Gastroesophageal sphincter (tissue), 4 donors: ENCODE results near the gene TCEANC2. TPM values are rescaled to one million over a fixed set of nuclear protein-coding genes. Genes with fewer than 3 reads are reported as not detected.

Experiments used
- ATAC-seq: fragments of 150-250 bp; one replicate; pipeline ENCODE4 v1.9.1; 2016; ENCODE audit warnings: mild to moderate bottlenecking, moderate library complexity
- H3K27ac ChIP-seq, 4 donors: fragments of 200-600 bp; sonication (generic) in 3 of 4; 1 replicate in 3 of 4; 2 replicates in 1 of 4; pipeline ENCODE4 v1.5.1; 2016 to 2019
- H3K27me3 ChIP-seq: fragments of 200-600 bp; sonication (generic); one replicate; pipeline ENCODE4 v1.5.1; 2019
- H3K36me3 ChIP-seq, 2 donors: fragments of 200-600 bp; sonication (generic); one replicate each; pipeline ENCODE4 v1.5.1; 2019; ENCODE audit warnings: control low read depth in 1 of 2
- H3K4me1 ChIP-seq, 3 donors: fragments of 200-600 bp; sonication (generic); 1 replicate in 2 of 3; 2 replicates in 1 of 3; pipeline ENCODE4 v1.5.1; 2016 to 2019; ENCODE audit warnings: control low read depth in 2 of 3
- H3K4me3 ChIP-seq, 2 donors: fragments of 200-600 bp; sonication (generic); one replicate each; pipeline ENCODE4 v1.5.1; 2019; ENCODE audit warnings: mild to moderate bottlenecking in 1 of 2, moderate library complexity in 1 of 2
- H3K9me3 ChIP-seq, 3 donors: fragments of 200-600 bp; sonication (generic); one replicate each; pipeline ENCODE4 v1.5.1; 2017 to 2019; ENCODE audit warnings: control low read depth in 2 of 3
- EP300 ChIP-seq: sonication (generic); formaldehyde crosslinking; IDR thresholded peaks from one replicate; pipeline ENCODE4 v1.6.1; 2017; ENCODE audit warnings: antibody characterized with exemption, mild to moderate bottlenecking
- POLR2A ChIP-seq, 2 donors: fragments of 450-650 bp; IDR thresholded peaks; one replicate each; pipeline ENCODE4 v1.6.1; 2017; ENCODE audit warnings: antibody characterized with exemption in 2 of 2, mild to moderate bottlenecking in 2 of 2, moderate library complexity in 1 of 2
- POLR2AphosphoS5 ChIP-seq: sonication (generic); formaldehyde crosslinking; IDR thresholded peaks from one replicate; pipeline ENCODE4 v1.6.1; 2017; ENCODE audit warnings: antibody characterized with exemption
- WGBS, 2 donors: methylation state at CpG; one replicate each; pipeline ENCODE4 v1.1.5; 2018; ENCODE audit warnings: low coverage in 1 of 2; 5-methylcytosine and 5-hydroxymethylcytosine counted together
- total RNA-seq, 4 donors: library from RNA; depleted of rRNA; stranded (reverse); fragments of >200 nt; gene quantifications; one replicate each; pipeline ENCODE4 v1.1.0, GENCODE V29; 2016
- TF ChIP-seq, protein P1 (sequence below), 4 experiments: fragments of 200-600 bp in 2 of 4; fragments of 450-650 bp in 2 of 4; sonication (generic) in 1 of 4; IDR thresholded peaks; one replicate each; pipeline ENCODE4 v1.5.1; 2017 to 2019; ENCODE audit warnings: antibody characterized with exemption in 4 of 4, mild to moderate bottlenecking in 2 of 4, moderate library complexity in 2 of 4

TCEANC2 gene
- total RNA-seq, 4 donors from 2014 or later = 3.6 to 10.2 (median 9.1) TPM

DNA sequence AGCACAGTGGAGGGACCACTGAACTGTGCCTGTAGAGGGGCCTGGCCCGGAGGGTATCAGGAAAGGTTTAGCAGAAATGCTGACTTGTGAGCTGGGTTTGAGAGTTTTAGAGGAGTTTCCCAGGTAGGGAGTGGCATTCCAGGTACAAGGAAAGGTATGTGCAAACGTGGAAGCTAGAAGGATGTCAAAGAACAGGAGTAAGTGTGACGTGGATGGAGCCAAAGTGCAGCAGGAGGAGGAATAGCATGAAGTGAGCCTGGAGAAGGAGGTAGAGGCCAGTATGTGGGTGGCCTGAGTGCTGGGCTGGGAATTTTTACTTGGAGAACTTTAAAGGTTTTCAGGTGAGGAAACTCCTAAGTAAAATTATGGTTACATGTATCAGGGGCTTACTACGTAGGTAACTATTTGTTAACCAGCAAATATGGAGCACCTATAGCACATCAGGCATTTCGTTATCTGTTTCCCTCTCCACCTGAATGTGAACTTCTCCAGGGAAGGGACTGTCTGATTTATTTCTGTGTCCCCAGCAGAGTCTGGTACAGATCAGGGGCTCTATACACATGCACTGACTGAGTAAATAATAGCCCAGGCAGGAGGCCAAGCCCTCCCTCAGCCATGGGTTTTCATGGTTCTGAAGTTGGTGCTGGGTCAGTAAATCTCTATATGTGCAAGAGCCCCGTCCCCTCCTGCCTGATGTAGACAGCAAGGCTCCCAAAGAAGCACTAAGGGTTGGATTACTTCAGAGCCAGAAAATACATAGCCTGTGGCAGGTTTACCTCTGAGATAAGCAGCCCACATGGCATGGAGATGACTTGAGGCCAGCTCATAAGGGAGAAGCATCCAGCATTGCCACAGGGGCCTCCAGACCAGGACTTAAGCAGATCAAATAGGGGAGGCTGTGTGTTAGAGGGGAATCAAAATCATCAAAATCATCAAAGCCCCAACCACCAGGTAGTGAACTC lies 56.0 kb downstream of the TCEANC2 start:
- ATAC-seq = no peak
- H3K36me3 ChIP-seq = no peaks in the 10 kb centered on the region
- H3K27ac ChIP-seq = no peak overlapping the region
- no peak overlapping the region for H3K4me3 ChIP-seq
- 68 to 84% methylated on average over 4 to 5 of the region's 6 CpGs for WGBS, 2 donors
- H3K27me3 ChIP-seq = no peaks in the 10 kb centered on the region
- no peaks in the 10 kb centered on the region for H3K9me3 ChIP-seq
- no peaks in the 10 kb centered on the region for H3K4me1 ChIP-seq
- no peak for TF ChIP-seq EP300
- no peak for TF ChIP-seq POLR2A (IDR thresholded peaks at IDR 0.05)
- TF ChIP-seq, protein P1, sequence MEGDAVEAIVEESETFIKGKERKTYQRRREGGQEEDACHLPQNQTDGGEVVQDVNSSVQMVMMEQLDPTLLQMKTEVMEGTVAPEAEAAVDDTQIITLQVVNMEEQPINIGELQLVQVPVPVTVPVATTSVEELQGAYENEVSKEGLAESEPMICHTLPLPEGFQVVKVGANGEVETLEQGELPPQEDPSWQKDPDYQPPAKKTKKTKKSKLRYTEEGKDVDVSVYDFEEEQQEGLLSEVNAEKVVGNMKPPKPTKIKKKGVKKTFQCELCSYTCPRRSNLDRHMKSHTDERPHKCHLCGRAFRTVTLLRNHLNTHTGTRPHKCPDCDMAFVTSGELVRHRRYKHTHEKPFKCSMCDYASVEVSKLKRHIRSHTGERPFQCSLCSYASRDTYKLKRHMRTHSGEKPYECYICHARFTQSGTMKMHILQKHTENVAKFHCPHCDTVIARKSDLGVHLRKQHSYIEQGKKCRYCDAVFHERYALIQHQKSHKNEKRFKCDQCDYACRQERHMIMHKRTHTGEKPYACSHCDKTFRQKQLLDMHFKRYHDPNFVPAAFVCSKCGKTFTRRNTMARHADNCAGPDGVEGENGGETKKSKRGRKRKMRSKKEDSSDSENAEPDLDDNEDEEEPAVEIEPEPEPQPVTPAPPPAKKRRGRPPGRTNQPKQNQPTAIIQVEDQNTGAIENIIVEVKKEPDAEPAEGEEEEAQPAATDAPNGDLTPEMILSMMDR (IDR thresholded peaks at IDR 0.05) = no peak
- TF ChIP-seq POLR2AphosphoS5 = no peak

DNA sequence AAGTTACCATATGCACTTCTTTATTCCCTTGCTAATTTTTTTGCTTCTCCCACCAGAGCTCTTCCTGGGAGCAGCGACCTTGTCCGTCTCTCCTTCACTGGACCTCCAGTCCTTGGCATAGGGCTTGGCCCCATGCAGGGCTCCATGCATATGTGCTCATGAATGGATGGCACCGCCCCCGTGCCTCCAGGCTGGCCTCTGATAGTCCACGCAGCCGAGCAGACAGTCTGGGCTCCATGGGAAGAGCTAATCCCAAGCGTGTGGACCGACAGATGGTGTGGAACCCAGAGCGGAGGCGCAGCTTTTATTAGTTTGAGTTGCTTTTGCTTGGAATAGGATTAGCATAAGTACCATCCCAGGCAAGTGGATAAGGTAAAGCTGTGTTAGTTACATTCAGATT lies 57.6 kb downstream of the TCEANC2 start:
- Histone ChIP-seq H3K27me3 (no peaks in the 10 kb centered on the region), H3K27ac (no peak overlapping the region), H3K4me3 (no peak overlapping the region), H3K9me3 (no peaks in the 10 kb centered on the region), H3K4me1 (no peaks in the 10 kb centered on the region), H3K36me3 (no peaks in the 10 kb centered on the region)
- 98 to 100% methylated on average over 2 to 7 of the region's 10 CpGs for WGBS, 2 donors
- TF ChIP-seq EP300 (no peak), POLR2AphosphoS5 (no peak), POLR2A (IDR thresholded peaks at IDR 0.05) (no peak)
- TF ChIP-seq, protein P1 (IDR thresholded peaks at IDR 0.05) = no peak
- ATAC-seq = no peak

DNA sequence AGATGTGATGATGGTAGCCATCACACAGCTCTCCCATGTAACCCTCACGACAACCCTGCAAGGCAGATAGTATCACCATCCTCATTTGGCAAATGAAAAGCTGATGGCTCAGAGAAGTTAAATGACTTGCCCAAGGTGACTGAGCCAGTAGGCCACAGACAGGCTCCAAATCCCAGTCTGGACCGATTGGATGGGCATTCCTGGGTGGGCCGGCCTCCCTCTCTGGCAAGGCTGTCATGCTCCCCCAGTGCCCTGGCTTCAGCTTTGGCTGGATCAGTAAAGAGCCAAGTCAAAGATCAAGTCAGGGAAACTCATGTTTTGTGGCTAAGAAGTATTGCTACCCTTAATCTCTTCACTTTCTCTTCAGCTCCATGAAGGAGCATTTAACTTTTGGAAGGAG lies 58.2 kb downstream of the TCEANC2 start:
- no peak for ATAC-seq
- H3K9me3 ChIP-seq = no peaks in the 10 kb centered on the region
- H3K27me3 ChIP-seq = no peaks in the 10 kb centered on the region
- H3K36me3 ChIP-seq = no peaks in the 10 kb centered on the region
- no peak overlapping the region for H3K4me3 ChIP-seq
- no peak for TF ChIP-seq EP300
- TF ChIP-seq POLR2AphosphoS5 = no peak
- TF ChIP-seq, protein P1 (IDR thresholded peaks at IDR 0.05) = no peak
- no peak for TF ChIP-seq POLR2A (IDR thresholded peaks at IDR 0.05)
- no peaks in the 10 kb centered on the region for H3K4me1 ChIP-seq
- WGBS, 2 donors = 92% methylated on average over 2 of the region's 3 CpGs; no CpG with 5 or more reads in 1 of the 2 donors
- no peak overlapping the region for H3K27ac ChIP-seq

DNA sequence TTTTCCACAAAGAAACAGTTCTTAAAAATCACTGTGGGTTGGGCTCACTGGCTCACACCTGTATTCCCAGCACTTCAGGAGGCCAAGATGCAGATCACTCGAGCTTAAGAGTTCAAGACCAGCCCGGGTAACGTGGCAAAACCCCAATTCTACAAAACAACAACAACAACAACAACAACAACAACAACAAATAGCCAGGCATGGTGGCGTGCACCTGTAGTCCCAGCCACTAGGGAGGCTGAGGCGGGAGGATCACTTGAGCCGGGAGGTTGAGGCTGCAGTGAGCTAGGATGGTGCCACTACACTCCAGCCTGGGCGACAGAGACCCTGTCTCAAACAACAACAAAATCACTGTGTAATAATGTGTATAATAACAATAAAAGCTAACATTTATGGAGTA lies 58.6 kb downstream of the TCEANC2 start:
- no peaks in the 10 kb centered on the region for H3K4me1 ChIP-seq
- no peak overlapping the region for H3K4me3 ChIP-seq
- no peak overlapping the region for H3K27ac ChIP-seq
- no peak for ATAC-seq
- no peaks in the 10 kb centered on the region for H3K27me3 ChIP-seq
- no peaks in the 10 kb centered on the region for H3K9me3 ChIP-seq
- WGBS, 2 donors = 77 to 100% methylated on average over 2 to 6 of the region's 7 CpGs
- TF ChIP-seq EP300 (no peak), POLR2AphosphoS5 (no peak), POLR2A (IDR thresholded peaks at IDR 0.05) (no peak)
- TF ChIP-seq, protein P1 (IDR thresholded peaks at IDR 0.05) = no peak
- no peaks in the 10 kb centered on the region for H3K36me3 ChIP-seq
